Measurements from ENCODE around the gene COA8.
A peak's percentile ranks its signal among the peaks of the same experiment; 100 is the strongest.

Gene COA8

DNA sequence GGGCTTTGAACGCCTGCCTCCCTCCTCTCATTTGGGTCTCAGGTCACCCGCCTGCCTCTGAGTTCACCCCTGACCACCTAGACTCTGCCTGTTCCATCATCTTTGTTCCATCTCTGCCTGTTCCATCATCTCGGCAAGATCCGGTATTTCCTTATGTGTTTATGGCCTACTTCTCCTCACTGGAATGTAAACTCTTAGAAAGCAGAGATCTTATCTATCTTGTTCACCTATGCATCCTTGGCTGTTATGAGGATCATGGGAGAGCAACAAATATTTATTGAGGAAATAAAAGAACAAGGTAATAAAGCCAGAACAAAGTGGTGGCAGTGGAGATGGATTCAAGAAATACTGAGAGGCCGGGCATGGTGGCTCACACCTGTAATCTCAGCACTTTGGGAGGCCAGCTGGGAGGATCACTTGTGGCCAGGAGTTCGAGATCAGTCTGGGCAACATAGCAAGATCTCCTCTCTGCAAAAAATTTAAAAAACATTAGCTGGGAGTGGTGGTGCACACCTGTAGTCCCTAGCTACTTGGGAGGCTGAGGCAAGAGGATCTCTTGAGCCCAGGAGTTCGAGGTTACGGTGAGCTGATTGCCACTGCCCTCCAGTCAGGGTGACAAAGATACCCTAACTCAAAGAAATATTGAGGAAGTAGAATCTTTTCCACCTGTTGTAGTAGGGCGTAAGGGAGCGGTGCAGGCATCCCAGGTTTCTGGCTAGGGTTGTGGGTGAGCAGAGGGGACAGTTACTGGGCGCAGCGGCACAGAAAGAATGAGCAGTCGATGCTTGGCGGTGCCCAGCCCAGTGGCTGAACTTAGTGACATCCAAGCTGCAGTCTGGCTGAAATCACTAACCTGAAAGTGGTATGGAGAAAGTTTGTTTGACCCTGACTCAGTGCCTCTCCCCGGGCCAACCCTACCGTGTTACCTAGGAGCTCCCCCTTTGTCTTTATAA lies 64.6 kb downstream of the COA8 start:
- Histone ChIP-seq H3K9ac (peak overlapping the region; percentile 92; the same call in 1 of the 2 replicates), H3K4me1 (ENCODE audit: low read depth, poor library complexity, severe bottlenecking) (peaks cover 23% of the 10 kb centered on the region)

DNA sequence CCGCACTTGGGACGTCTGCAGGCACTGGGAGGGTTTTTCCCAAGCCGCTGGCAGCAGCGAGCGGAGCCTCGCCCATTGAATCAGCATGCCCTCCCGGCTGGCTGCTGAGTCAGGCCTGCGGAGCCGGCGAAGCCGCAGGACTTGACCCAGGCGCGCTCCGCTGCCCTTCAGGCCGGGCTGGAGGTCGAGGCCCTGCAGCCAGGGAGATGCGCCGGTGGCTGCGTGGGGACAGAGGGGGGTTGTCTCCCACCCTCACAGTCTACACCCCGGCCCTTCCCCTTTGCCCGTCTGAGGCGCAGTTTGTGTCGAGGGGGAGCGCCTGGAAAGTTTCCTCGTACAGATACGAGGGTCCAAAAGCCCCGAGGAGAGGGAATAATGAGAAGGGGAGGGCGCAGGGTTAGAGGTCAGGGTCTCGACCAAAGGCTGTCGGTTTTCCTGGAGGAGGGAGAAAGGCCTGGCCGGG lies 65.5 kb downstream of the COA8 start:
- Histone ChIP-seq H3K27ac (peak overlapping the region; percentile 83), H3K79me2 (ENCODE audit: insufficient read depth, low read depth) (peaks cover 31% of the 10 kb centered on the region), H3K4me3 (IDR thresholded peaks at IDR 0.05; ENCODE audit: insufficient read depth, low read depth, low read length) (no peak overlapping the region), H3K9ac (peak overlapping the region; percentile 92), H3K27me3 (ENCODE audit: insufficient read depth, low read depth) (no peaks in the 10 kb centered on the region), H3K4me1 (ENCODE audit: low read depth, poor library complexity, severe bottlenecking) (peaks cover 23% of the 10 kb centered on the region), H3K36me3 (ENCODE audit: insufficient read depth) (no peaks in the 10 kb centered on the region), H4K20me1 (ENCODE audit: insufficient read depth) (0 out of 2 replicates have a peak, but pooled peaks cover 12% of the 10 kb centered on the region), H3K4me2 (peak overlapping the region; percentile 91), H2AFZ (ENCODE audit: low read depth) (peak overlapping the region; percentile 73)
- TF ChIP-seq, protein P1, sequence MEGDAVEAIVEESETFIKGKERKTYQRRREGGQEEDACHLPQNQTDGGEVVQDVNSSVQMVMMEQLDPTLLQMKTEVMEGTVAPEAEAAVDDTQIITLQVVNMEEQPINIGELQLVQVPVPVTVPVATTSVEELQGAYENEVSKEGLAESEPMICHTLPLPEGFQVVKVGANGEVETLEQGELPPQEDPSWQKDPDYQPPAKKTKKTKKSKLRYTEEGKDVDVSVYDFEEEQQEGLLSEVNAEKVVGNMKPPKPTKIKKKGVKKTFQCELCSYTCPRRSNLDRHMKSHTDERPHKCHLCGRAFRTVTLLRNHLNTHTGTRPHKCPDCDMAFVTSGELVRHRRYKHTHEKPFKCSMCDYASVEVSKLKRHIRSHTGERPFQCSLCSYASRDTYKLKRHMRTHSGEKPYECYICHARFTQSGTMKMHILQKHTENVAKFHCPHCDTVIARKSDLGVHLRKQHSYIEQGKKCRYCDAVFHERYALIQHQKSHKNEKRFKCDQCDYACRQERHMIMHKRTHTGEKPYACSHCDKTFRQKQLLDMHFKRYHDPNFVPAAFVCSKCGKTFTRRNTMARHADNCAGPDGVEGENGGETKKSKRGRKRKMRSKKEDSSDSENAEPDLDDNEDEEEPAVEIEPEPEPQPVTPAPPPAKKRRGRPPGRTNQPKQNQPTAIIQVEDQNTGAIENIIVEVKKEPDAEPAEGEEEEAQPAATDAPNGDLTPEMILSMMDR (conservative IDR thresholded peaks at IDR 0.05; ENCODE audit: low read depth, low read length), result no peak

More for the DNA sequence above, 64.6 kb downstream of the COA8 start:
- Histone ChIP-seq H3K27ac (peak overlapping the region; percentile 83; the same call in 1 of the 2 replicates), H3K79me2 (ENCODE audit: insufficient read depth, low read depth) (peaks cover 22% of the 10 kb centered on the region), H3K4me3 (IDR thresholded peaks at IDR 0.05; ENCODE audit: insufficient read depth, low read depth, low read length) (no peak overlapping the region), H3K4me2 (peak overlapping the region; percentile 91; the same call in 1 of the 2 replicates), H2AFZ (ENCODE audit: low read depth) (peak overlapping the region; percentile 73), H4K20me1 (ENCODE audit: insufficient read depth) (0 out of 2 replicates have a peak, but pooled peaks cover 12% of the 10 kb centered on the region), H3K36me3 (ENCODE audit: insufficient read depth) (no peaks in the 10 kb centered on the region), H3K27me3 (ENCODE audit: insufficient read depth, low read depth) (no peaks in the 10 kb centered on the region)
- TF ChIP-seq, protein P1 (conservative IDR thresholded peaks at IDR 0.05; ENCODE audit: low read depth, low read length), result no peak

DNA sequence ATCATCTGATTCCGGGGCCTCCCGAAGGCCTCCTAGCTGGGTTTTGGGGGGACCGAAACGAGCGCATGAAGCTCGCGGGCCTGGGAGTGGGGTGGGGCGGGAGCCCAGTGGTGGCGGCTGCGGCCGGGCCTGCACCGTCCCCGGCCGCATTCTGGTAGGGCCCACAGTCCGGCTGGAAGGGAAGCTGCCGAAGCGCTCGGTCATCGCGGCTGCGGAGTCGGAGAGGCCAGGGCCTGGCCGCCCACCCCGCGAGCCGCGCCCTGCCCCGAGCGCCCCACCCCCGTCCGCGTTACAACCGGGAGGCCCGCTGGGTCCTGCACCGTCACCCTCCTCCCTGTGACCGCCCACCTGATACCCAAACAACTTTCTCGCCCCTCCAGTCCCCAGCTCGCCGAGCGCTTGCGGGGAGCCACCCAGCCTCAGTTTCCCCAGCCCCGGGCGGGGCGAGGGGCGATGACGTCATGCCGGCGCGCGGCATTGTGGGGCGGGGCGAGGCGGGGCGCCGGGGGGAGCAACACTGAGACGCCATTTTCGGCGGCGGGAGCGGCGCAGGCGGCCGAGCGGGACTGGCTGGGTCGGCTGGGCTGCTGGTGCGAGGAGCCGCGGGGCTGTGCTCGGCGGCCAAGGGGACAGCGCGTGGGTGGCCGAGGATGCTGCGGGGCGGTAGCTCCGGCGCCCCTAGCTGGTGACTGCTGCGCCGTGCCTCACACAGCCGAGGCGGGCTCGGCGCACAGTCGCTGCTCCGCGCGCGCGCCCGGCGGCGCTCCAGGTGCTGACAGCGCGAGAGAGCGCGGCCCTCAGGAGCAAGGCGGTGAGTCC lies 66.1 kb downstream of the COA8 start, which contains the start of gene KLC1:
Gene KLC1 (plus strand): TSS at position 528 of the 819 bp plus-strand sequence. CDS start 25,354 bp downstream, outside the sequence.
- Histone ChIP-seq H3K9ac (peak within 1 kb of the TSS; percentile 92), H3K4me2 (peak within 1 kb of the TSS; percentile 93), H3K4me3 (IDR thresholded peaks at IDR 0.05; ENCODE audit: insufficient read depth, low read depth, low read length) (no peak within 1 kb of the TSS), H3K27me3 (ENCODE audit: insufficient read depth, low read depth) (no peaks in the 10 kb centered on the region), H2AFZ (ENCODE audit: low read depth) (peak within 1 kb of the TSS; percentile 73), H3K4me1 (ENCODE audit: low read depth, poor library complexity, severe bottlenecking) (peaks cover 23% of the 10 kb centered on the region), H3K79me2 (ENCODE audit: insufficient read depth, low read depth) (peaks cover 34% of the 10 kb centered on the region), H3K27ac (peak within 1 kb of the TSS; percentile 83), H4K20me1 (ENCODE audit: insufficient read depth) (0 out of 2 replicates have a peak, but pooled peaks cover 12% of the 10 kb centered on the region), H3K36me3 (ENCODE audit: insufficient read depth) (no peaks in the 10 kb centered on the region)
- TF ChIP-seq, protein P1 (conservative IDR thresholded peaks at IDR 0.05; ENCODE audit: low read depth, low read length), result no peak

DNA sequence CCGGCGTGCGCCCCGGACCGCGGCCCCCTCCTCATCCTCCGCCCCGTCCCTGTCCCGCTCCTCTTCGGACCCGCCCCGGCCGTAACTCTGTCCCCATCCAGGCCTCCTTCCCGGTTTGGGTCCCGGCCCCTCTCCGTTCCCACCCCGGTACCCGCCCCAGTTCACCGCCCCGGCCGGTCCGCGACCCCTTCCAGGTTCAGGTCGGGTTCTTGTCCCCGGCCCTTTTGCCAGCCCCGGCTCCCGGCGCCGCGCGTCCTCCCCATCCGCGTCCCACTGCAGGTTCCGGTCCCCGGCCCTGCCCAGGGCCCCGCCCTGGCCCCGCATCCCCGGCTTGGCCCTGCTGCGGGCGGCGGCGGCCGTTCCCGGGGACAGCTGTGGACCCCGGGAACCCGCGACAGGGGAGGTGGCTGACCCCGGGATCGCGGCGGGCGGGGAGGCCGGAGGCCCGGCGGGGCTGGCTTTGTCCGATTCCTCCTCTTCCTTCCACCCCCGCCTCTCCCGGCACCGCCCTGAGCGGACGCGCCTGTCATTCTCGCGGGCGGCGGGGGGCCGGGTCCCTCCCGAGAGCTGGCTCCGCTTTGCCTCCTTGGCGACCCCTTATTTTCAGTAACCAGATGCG lies 66.9 kb downstream of the COA8 start:
- TF ChIP-seq, protein P1 (conservative IDR thresholded peaks at IDR 0.05; ENCODE audit: low read depth, low read length), result no peak
- peak overlapping the region; percentile 73; the same call in 1 of the 2 replicates for H2AFZ ChIP-seq (ENCODE audit: low read depth)
- H4K20me1 ChIP-seq (ENCODE audit: insufficient read depth), result 0 out of 2 replicates have a peak, but pooled peaks cover 12% of the 10 kb centered on the region
- peaks cover 23% of the 10 kb centered on the region for H3K4me1 ChIP-seq (ENCODE audit: low read depth, poor library complexity, severe bottlenecking)
- peak overlapping the region; percentile 92 for H3K9ac ChIP-seq
- H3K27me3 ChIP-seq (ENCODE audit: insufficient read depth, low read depth), result no peaks in the 10 kb centered on the region
- no peaks in the 10 kb centered on the region for H3K36me3 ChIP-seq (ENCODE audit: insufficient read depth)
- H3K4me3 ChIP-seq (IDR thresholded peaks at IDR 0.05; ENCODE audit: insufficient read depth, low read depth, low read length), result no peak overlapping the region
- H3K4me2 ChIP-seq, result peak overlapping the region; percentile 93
- peak overlapping the region; percentile 83 for H3K27ac ChIP-seq
- H3K79me2 ChIP-seq (ENCODE audit: insufficient read depth, low read depth), result peaks cover 41% of the 10 kb centered on the region
